Body of pancreas (tissue), 4 donors: ENCODE measurements around the gene MAML3. TPM values are rescaled to one million over a fixed set of nuclear protein-coding genes. Genes with fewer than 3 reads are reported as not detected.

Source experiments
- ATAC-seq: fragments of 150-250 bp; one replicate; pipeline ENCODE4 v1.9.1; 2016
- DNase-seq, 4 donors: peaks; one replicate each; pipeline ENCODE4 v3.0.0-alpha.2; 2019
- H3K27ac ChIP-seq, 4 donors: fragments of 200-600 bp; sonication (generic); 1 replicate in 3 of 4; 2 replicates in 1 of 4; pipeline versions ENCODE4 v1.5.1 to v1.6.1; 2016 to 2019; ENCODE audit warnings: mild to moderate bottlenecking in 1 of 4, mixed read lengths in 1 of 4, moderate library complexity in 1 of 4
- H3K27me3 ChIP-seq, 2 donors: fragments of 200-600 bp; sonication (generic); one replicate each; pipeline ENCODE4 v1.6.0; 2016; ENCODE audit warnings: mild to moderate bottlenecking in 1 of 2
- H3K36me3 ChIP-seq, 2 donors: fragments of 200-600 bp; sonication (generic); replicated peaks in 1 of 2; 2 replicates each; pipeline ENCODE4 v1.5.1; 2016; ENCODE audit warnings: low read depth in 2 of 2; ENCODE audit not compliant: insufficient read depth in 1 of 2
- H3K4me1 ChIP-seq: fragments of 200-600 bp; sonication (generic); one replicate; pipeline ENCODE4 v1.6.0; 2016
- H3K4me3 ChIP-seq, 2 donors: fragments of 200-600 bp; sonication (generic); 1 replicate in 1 of 2; 2 replicates in 1 of 2; pipeline ENCODE4 v1.5.1; 2016 to 2019
- H3K9me3 ChIP-seq, 3 donors: fragments of 200-600 bp; sonication (generic); 1 replicate in 2 of 3; 2 replicates in 1 of 3; pipeline ENCODE4 v1.5.1; 2016
- CTCF ChIP-seq, 7 experiments: fragments of 450-650 bp in 4 of 7; fragments of 200-600 bp in 3 of 7; sonication (generic) in 3 of 7; IDR thresholded peaks; one replicate each; pipeline ENCODE4 v1.5.1; 2016 to 2019; ENCODE audit warnings: antibody characterized with exemption in 7 of 7
- POLR2A ChIP-seq, 3 donors: fragments of 450-650 bp; IDR thresholded peaks; one replicate each; pipeline ENCODE4 v1.6.1; 2016; ENCODE audit warnings: antibody characterized with exemption in 3 of 3, mild to moderate bottlenecking in 2 of 3
- whole genome bisulfite sequencing, 2 donors: methylation state at CpG; one replicate each; pipeline ENCODE4 v1.1.5; 2017; 5-methylcytosine and 5-hydroxymethylcytosine counted together
- intact Hi-C: fragments of 100-400 bp; cut with DNase I; formaldehyde crosslinking; loops from one replicate; pipeline ENCODE4 v1.15.1; 2023
- total RNA-seq, 2 donors: library from RNA; depleted of rRNA; stranded (reverse); fragments of >200 nt; gene quantifications; one replicate each; pipeline ENCODE4 v1.1.0, GENCODE V29; 2016

MAML3 gene
- total RNA-seq, 2 donors from 2014 or later = 11.2 to 11.4 TPM

GRCh38 chr4:139686988-139687387 lies 467.0 kb downstream of the MAML3 start:
- Histone ChIP-seq H3K27ac (peak overlapping the region in 3 of 4 donors; percentile 7 to 54 (median 31)), H3K4me1 (peaks cover 18% of the 10 kb centered on the region), H3K27me3 (no peaks in the 10 kb centered on the region), H3K36me3 (no peaks in the 10 kb centered on the region), H3K4me3 (no peak overlapping the region), H3K9me3 (no peaks in the 10 kb centered on the region)
- TF ChIP-seq CTCF (IDR thresholded peaks at IDR 0.05) (no peak), POLR2A (IDR thresholded peaks at IDR 0.05) (no peak)
- WGBS, 2 donors = 61 to 79% methylated on average over 3 of the region's 3 CpGs
- DNase-seq = no peak
- no peak for ATAC-seq
- intact Hi-C loops = no loop called here

DNA sequence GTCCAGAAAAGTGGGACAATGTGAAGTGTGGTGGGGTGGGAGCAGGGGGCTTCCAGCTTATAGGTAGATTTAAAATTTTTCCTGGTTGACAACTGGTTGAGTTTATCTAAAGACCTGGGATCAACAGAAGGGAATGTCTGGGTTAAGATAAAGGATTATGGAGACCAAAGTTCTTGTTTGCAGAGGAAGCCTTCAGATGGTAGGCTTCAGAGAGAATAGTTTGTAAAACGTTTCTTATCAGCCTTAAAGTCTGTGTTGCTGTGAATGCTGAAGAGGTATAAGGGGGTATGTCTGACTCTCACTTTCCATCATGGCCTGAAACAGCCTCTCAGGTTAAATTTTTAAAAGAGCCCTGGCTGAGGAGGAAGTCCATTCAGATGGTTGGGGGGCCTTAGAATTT lies 467.9 kb downstream of the MAML3 start:
- 24 to 41% methylated on average over 1 of the region's 1 CpG for WGBS, 2 donors
- H3K27me3 ChIP-seq = no peaks in the 10 kb centered on the region
- no peak overlapping the region for H3K4me3 ChIP-seq
- no peak for TF ChIP-seq CTCF (IDR thresholded peaks at IDR 0.05)
- TF ChIP-seq POLR2A (IDR thresholded peaks at IDR 0.05) = no peak
- DNase-seq = no peak
- intact Hi-C loops = no loop called here
- no peaks in the 10 kb centered on the region for H3K36me3 ChIP-seq
- no peak for ATAC-seq
- peaks cover 13% of the 10 kb centered on the region for H3K4me1 ChIP-seq
- H3K9me3 ChIP-seq = no peaks in the 10 kb centered on the region
- H3K27ac ChIP-seq = no peak overlapping the region

DNA sequence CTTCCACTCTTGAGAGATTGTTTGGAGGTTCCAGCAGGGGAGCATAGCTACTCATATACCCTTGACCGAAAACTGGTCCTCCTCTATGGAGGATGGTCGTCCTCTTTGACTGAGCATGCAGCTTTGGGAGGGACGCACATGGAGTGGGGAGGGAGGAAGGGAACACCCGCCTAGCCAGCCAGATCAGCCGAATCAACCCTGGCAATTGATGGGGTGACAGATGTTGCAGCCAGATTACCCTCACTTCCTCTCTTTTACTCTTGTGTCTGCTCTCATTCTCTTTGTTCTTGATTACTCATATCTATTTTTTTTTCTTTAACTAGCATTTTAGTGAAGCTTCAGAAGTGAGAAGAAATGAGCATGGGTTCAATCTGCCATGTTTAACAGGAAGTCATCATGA lies 468.8 kb downstream of the MAML3 start:
- no peak for DNase-seq
- no peak overlapping the region for H3K27ac ChIP-seq
- H3K27me3 ChIP-seq = no peaks in the 10 kb centered on the region
- H3K4me3 ChIP-seq = no peak overlapping the region
- H3K36me3 ChIP-seq = no peaks in the 10 kb centered on the region
- intact Hi-C loops = no loop called here
- TF ChIP-seq CTCF (IDR thresholded peaks at IDR 0.05) (no peak), POLR2A (IDR thresholded peaks at IDR 0.05) (no peak)
- ATAC-seq = no peak
- peaks cover 13% of the 10 kb centered on the region for H3K4me1 ChIP-seq
- 88 to 98% methylated on average over 5 of the region's 5 CpGs for WGBS, 2 donors
- H3K9me3 ChIP-seq = no peaks in the 10 kb centered on the region

- Histone ChIP-seq H3K9me3 (no peaks in the 10 kb centered on the region), H3K27ac (no peak overlapping the region), H3K4me3 (no peak overlapping the region), H3K36me3 (peaks cover 0 to 3% of the 10 kb centered on the region in 2 donors), H3K4me1 (peaks cover 13% of the 10 kb centered on the region), H3K27me3 (no peaks in the 10 kb centered on the region)
- intact Hi-C loops = no loop called here
- no peak for ATAC-seq
- no peak for DNase-seq
- TF ChIP-seq CTCF (IDR thresholded peaks at IDR 0.05) (no peak), POLR2A (IDR thresholded peaks at IDR 0.05) (no peak)
- 96 to 100% methylated on average over 1 of the region's 1 CpG for WGBS, 2 donors
Measured at GRCh38 chr4:139684351-139684750, 469.6 kb downstream of the MAML3 start.

DNA sequence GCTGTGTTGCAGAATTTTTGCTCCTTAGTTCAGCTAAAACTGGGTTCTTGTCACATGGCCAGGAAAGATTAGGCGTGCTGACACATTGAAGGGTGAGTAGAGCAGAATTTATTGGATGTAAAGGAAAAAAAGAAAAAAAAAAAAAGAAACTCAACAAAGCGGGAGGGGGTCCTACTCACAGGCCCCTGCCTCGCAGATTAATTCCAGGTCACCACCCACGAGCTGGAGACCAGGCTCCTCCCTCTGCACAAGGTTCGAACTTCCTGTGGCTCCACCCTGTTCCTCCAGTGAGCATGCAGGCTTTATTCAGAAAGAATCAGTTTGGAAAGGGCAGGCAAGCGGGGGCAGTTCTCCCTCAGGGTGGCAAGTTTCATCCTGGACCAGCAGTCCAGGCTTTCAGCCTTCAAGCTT lies 471.2 kb downstream of the MAML3 start:
- intact Hi-C loops = no loop called here

More for the DNA sequence above, 471.2 kb downstream of the MAML3 start:
- 66 to 75% methylated on average over 6 of the region's 6 CpGs for WGBS, 2 donors
- H3K9me3 ChIP-seq = no peaks in the 10 kb centered on the region
- TF ChIP-seq CTCF (IDR thresholded peaks at IDR 0.05) = no peak
- TF ChIP-seq POLR2A (IDR thresholded peaks at IDR 0.05) = no peak
- peaks cover 13% of the 10 kb centered on the region for H3K4me1 ChIP-seq
- H3K27ac ChIP-seq = no peak overlapping the region
- no peaks in the 10 kb centered on the region for H3K27me3 ChIP-seq
- ATAC-seq (no peak), DNase-seq (no peak)
- H3K4me3 ChIP-seq = no peak overlapping the region
- H3K36me3 ChIP-seq = peaks cover 0 to 3% of the 10 kb centered on the region in 2 donors
